Measurements from ENCODE around the gene PGF. TPM values are rescaled to one million over a fixed set of nuclear protein-coding genes. Genes with fewer than 3 reads are reported as not detected.

Gene PGF
- total RNA-seq, 1 donor from 2014 or later = 56.6 TPM

- FAIRE-seq = no peak
These were observed 35.1 kb downstream of the PGF start for GRCh38 chr14:74920281-74920680.

GRCh38 chr14:74919421-74920165, 35.8 kb downstream of the PGF start:
- Histone ChIP-seq H3K36me3 (ENCODE audit: control insufficient read depth, insufficient read depth, low read length) (no peaks in the 10 kb centered on the region), H3K4me3 (ENCODE audit: low read depth, low read length) (no peak overlapping the region), H3K27me3 (ENCODE audit: control insufficient read depth, insufficient read depth, low read length) (no peaks in the 10 kb centered on the region)
- DNase-seq (ENCODE audit: low read depth) (peak; percentile 52), FAIRE-seq (peak; percentile 72)
- TF ChIP-seq CTCF (IDR thresholded peaks at IDR 0.05; ENCODE audit: insufficient read depth, low read length, severe bottlenecking) = no peak

More at GRCh38 chr14:74920281-74920680, 35.1 kb downstream of the PGF start:
- TF ChIP-seq CTCF (IDR thresholded peaks at IDR 0.05; ENCODE audit: insufficient read depth, low read length, severe bottlenecking) = no peak
- DNase-seq (ENCODE audit: low read depth) = no peak
- Histone ChIP-seq H3K4me3 (ENCODE audit: low read depth, low read length) (no peak overlapping the region), H3K27me3 (ENCODE audit: control insufficient read depth, insufficient read depth, low read length) (no peaks in the 10 kb centered on the region), H3K36me3 (ENCODE audit: control insufficient read depth, insufficient read depth, low read length) (no peaks in the 10 kb centered on the region)

- H3K4me3 ChIP-seq (ENCODE audit: low read depth, low read length) = no peak overlapping the region
- FAIRE-seq (no peak), DNase-seq (ENCODE audit: low read depth) (no peak)
- no peaks in the 10 kb centered on the region for H3K36me3 ChIP-seq (ENCODE audit: control insufficient read depth, insufficient read depth, low read length)
- TF ChIP-seq CTCF (IDR thresholded peaks at IDR 0.05; ENCODE audit: insufficient read depth, low read length, severe bottlenecking) = no peak
- no peaks in the 10 kb centered on the region for H3K27me3 ChIP-seq (ENCODE audit: control insufficient read depth, insufficient read depth, low read length)
These were observed 37.0 kb downstream of the PGF start for GRCh38 chr14:74918380-74918779.

- TF ChIP-seq CTCF (IDR thresholded peaks at IDR 0.05; ENCODE audit: insufficient read depth, low read length, severe bottlenecking) = no peak
- H3K27me3 ChIP-seq (ENCODE audit: control insufficient read depth, insufficient read depth, low read length) = no peaks in the 10 kb centered on the region
- no peak for FAIRE-seq
These were observed 37.7 kb downstream of the PGF start for GRCh38 chr14:74917646-74918081.

GRCh38 chr14:74917178-74917543, 38.2 kb downstream of the PGF start:
- DNase-seq (ENCODE audit: low read depth) (no peak), FAIRE-seq (no peak)
- Histone ChIP-seq H3K36me3 (ENCODE audit: control insufficient read depth, insufficient read depth, low read length) (no peaks in the 10 kb centered on the region), H3K27me3 (ENCODE audit: control insufficient read depth, insufficient read depth, low read length) (no peaks in the 10 kb centered on the region), H3K4me3 (ENCODE audit: low read depth, low read length) (no peak overlapping the region)
- TF ChIP-seq CTCF (IDR thresholded peaks at IDR 0.05; ENCODE audit: insufficient read depth, low read length, severe bottlenecking) = no peak

More at GRCh38 chr14:74917646-74918081, 37.7 kb downstream of the PGF start:
- H3K36me3 ChIP-seq (ENCODE audit: control insufficient read depth, insufficient read depth, low read length) = no peaks in the 10 kb centered on the region
- no peak overlapping the region for H3K4me3 ChIP-seq (ENCODE audit: low read depth, low read length)
- peak; percentile 11 for DNase-seq (ENCODE audit: low read depth)

- Histone ChIP-seq H3K4me3 (ENCODE audit: low read depth, low read length) (no peak overlapping the region), H3K27me3 (ENCODE audit: control insufficient read depth, insufficient read depth, low read length) (no peaks in the 10 kb centered on the region), H3K36me3 (ENCODE audit: control insufficient read depth, insufficient read depth, low read length) (no peaks in the 10 kb centered on the region)
- TF ChIP-seq CTCF (IDR thresholded peaks at IDR 0.05; ENCODE audit: insufficient read depth, low read length, severe bottlenecking) = no peak
- no peak for DNase-seq (ENCODE audit: low read depth)
- no peak for FAIRE-seq
These were observed 39.6 kb downstream of the PGF start for GRCh38 chr14:74915826-74916225.
